ENCODE data around the gene DNAH6.

The DNAH6 gene

DNA sequence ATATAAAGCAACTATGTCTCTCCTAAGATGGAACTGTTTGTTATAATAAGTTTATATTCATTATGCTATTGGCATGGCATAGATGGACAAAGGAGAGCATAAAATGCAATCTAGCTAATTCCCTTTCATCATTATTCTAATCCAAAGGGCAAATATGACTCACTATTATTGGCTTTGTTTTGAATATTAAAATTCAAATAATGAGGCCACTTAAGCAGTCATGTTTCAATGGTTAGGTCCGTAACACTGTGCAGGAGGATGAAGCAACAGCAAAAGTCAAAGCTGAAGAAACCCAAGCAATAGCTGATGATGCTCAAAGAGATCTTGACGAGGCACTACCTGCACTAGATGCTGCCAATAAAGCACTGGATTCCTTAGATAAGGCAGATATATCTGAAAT lies 187.5 kb downstream of the DNAH6 start:
- DNase-seq, result no peak
- WGBS (ENCODE audit: insufficient coverage), result 100% methylated on average over 2 of the region's 2 CpGs
- CTCF ChIA-PET, result interaction anchor here (0.7 to 1.2 kb wide), 2 partner anchors 16 to 18 kb away, joined by 3 read pairs; no protein-coding TSS in a partner anchor
- H3K4me3 ChIP-seq (ENCODE audit: control insufficient read depth in 1 of 7, extremely low read depth in 1 of 7, insufficient read depth in 4 of 7, low read depth in 2 of 7, low read length in 6 of 7), result no peak overlapping the region
- H3K27ac ChIP-seq (ENCODE audit: insufficient read depth in 1 of 2, low read depth in 1 of 2, low read length in 2 of 2, poor library complexity in 1 of 2, severe bottlenecking in 2 of 2), result no peak overlapping the region
- peaks cover 0 to 8% (median 4%) of the 10 kb centered on the region in 5 experiments for H3K9me3 ChIP-seq (ENCODE audit: control extremely low read depth in 1 of 5, control insufficient read depth in 4 of 5, insufficient read depth in 2 of 5, low read depth in 1 of 5, low read length in 4 of 5)
- POLR2A ChIA-PET, result no interaction called here
- no peaks in the 10 kb centered on the region for H3K27me3 ChIP-seq (replicated peaks in 2 of 5; ENCODE audit: control insufficient read depth in 4 of 5, insufficient read depth in 5 of 5, low read length in 4 of 5)
- H3K4me1 ChIP-seq (ENCODE audit: control extremely low read depth in 1 of 4, control insufficient read depth in 4 of 4, insufficient read depth in 4 of 4, low read length in 3 of 4), result no peaks in the 10 kb centered on the region
- no peaks in the 10 kb centered on the region for H3K36me3 ChIP-seq (ENCODE audit: control insufficient read depth in 4 of 4, insufficient read depth in 4 of 4, low read length in 3 of 4)

DNA sequence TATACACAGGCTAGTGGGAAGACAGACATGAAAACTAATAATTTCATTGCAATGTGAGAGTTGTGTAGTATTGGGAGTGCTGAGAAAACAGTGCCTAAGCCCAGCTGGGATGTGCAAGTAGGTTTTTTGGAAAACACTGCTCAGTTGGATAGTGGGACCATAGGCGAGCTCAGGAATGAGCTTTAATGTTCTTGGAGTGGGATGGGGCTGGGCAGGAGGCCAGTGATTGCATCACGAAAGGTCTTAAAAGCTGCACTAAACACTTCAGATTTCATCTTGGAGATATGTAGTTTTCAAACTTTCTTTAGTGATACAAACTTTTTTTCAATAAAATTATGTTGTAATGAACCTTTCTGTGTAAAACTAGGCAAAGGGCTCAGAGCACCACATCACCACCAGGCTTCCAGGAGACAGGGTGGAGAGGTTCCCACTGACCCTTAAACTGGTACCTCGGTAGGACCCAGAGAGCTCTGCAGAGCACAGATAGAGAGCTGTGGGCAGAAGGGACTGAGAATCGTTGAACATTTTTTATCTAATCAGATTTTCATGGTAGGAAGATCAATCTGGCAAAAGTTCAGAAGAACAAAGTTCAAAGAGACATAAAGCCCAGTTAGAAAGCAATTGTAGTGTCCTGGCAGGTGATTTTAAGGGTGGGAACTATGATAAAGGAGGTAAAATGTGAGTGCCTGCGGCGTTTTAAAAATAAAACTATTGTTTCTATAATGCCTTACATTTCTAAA lies 188.4 kb downstream of the DNAH6 start:
- ChIA-PET CTCF (interaction anchor here (1.2 kb wide), 1 partner anchor 16 kb away, joined by 3 read pairs; no protein-coding TSS in a partner anchor), POLR2A (no interaction called here)
- Histone ChIP-seq H3K27ac (ENCODE audit: insufficient read depth in 1 of 2, low read depth in 1 of 2, low read length in 2 of 2, poor library complexity in 1 of 2, severe bottlenecking in 2 of 2) (no peak overlapping the region), H3K36me3 (ENCODE audit: control insufficient read depth in 4 of 4, insufficient read depth in 4 of 4, low read length in 3 of 4) (no peaks in the 10 kb centered on the region), H3K4me1 (ENCODE audit: control extremely low read depth in 1 of 4, control insufficient read depth in 4 of 4, insufficient read depth in 4 of 4, low read length in 3 of 4) (no peaks in the 10 kb centered on the region), H3K4me3 (ENCODE audit: control insufficient read depth in 1 of 7, extremely low read depth in 1 of 7, insufficient read depth in 4 of 7, low read depth in 2 of 7, low read length in 6 of 7) (no peak overlapping the region), H3K9me3 (ENCODE audit: control extremely low read depth in 1 of 5, control insufficient read depth in 4 of 5, insufficient read depth in 2 of 5, low read depth in 1 of 5, low read length in 4 of 5) (peaks cover 0 to 8% (median 4%) of the 10 kb centered on the region in 5 experiments), H3K27me3 (replicated peaks in 2 of 5; ENCODE audit: control insufficient read depth in 4 of 5, insufficient read depth in 5 of 5, low read length in 4 of 5) (no peaks in the 10 kb centered on the region)
- WGBS (ENCODE audit: insufficient coverage), result 100% methylated on average over 3 of the region's 6 CpGs
- DNase-seq, result no peak

GRCh38 chr2:84705858-84706257 lies 189.6 kb downstream of the DNAH6 start:
- Histone ChIP-seq H3K27ac (ENCODE audit: insufficient read depth in 1 of 2, low read depth in 1 of 2, low read length in 2 of 2, poor library complexity in 1 of 2, severe bottlenecking in 2 of 2) (no peak overlapping the region), H3K9me3 (ENCODE audit: control extremely low read depth in 1 of 5, control insufficient read depth in 4 of 5, insufficient read depth in 2 of 5, low read depth in 1 of 5, low read length in 4 of 5) (peaks cover 0 to 6% (median 4%) of the 10 kb centered on the region in 5 experiments), H3K36me3 (ENCODE audit: control insufficient read depth in 4 of 4, insufficient read depth in 4 of 4, low read length in 3 of 4) (no peaks in the 10 kb centered on the region), H3K27me3 (replicated peaks in 2 of 5; ENCODE audit: control insufficient read depth in 4 of 5, insufficient read depth in 5 of 5, low read length in 4 of 5) (no peaks in the 10 kb centered on the region), H3K4me1 (ENCODE audit: control extremely low read depth in 1 of 4, control insufficient read depth in 4 of 4, insufficient read depth in 4 of 4, low read length in 3 of 4) (no peaks in the 10 kb centered on the region), H3K4me3 (ENCODE audit: control insufficient read depth in 1 of 7, extremely low read depth in 1 of 7, insufficient read depth in 4 of 7, low read depth in 2 of 7, low read length in 6 of 7) (no peak overlapping the region)
- no peak for DNase-seq
- ChIA-PET CTCF (interaction anchor here (0.9 kb wide), 1 partner anchor 11 kb away, joined by 3 read pairs; no protein-coding TSS in a partner anchor), POLR2A (no interaction called here)
- WGBS (ENCODE audit: insufficient coverage), result 93% methylated on average over 2 of the region's 2 CpGs

- no peak overlapping the region for H3K27ac ChIP-seq (ENCODE audit: insufficient read depth in 1 of 2, low read depth in 1 of 2, low read length in 2 of 2, poor library complexity in 1 of 2, severe bottlenecking in 2 of 2)
- ChIA-PET CTCF (no interaction called here), POLR2A (no interaction called here)
- no peak overlapping the region for H3K4me3 ChIP-seq (ENCODE audit: control insufficient read depth in 1 of 7, extremely low read depth in 1 of 7, insufficient read depth in 4 of 7, low read depth in 2 of 7, low read length in 6 of 7)
- H3K27me3 ChIP-seq (replicated peaks in 2 of 5; ENCODE audit: control insufficient read depth in 4 of 5, insufficient read depth in 5 of 5, low read length in 4 of 5), result no peaks in the 10 kb centered on the region
- H3K4me1 ChIP-seq (ENCODE audit: control extremely low read depth in 1 of 4, control insufficient read depth in 4 of 4, insufficient read depth in 4 of 4, low read length in 3 of 4), result no peaks in the 10 kb centered on the region
- no peaks in the 10 kb centered on the region for H3K9me3 ChIP-seq (ENCODE audit: control extremely low read depth in 1 of 5, control insufficient read depth in 4 of 5, insufficient read depth in 2 of 5, low read depth in 1 of 5, low read length in 4 of 5)
- H3K36me3 ChIP-seq (ENCODE audit: control insufficient read depth in 4 of 4, insufficient read depth in 4 of 4, low read length in 3 of 4), result no peaks in the 10 kb centered on the region
- DNase-seq, result no peak
Measured at GRCh38 chr2:84708442-84708841, 192.1 kb downstream of the DNAH6 start.

DNA sequence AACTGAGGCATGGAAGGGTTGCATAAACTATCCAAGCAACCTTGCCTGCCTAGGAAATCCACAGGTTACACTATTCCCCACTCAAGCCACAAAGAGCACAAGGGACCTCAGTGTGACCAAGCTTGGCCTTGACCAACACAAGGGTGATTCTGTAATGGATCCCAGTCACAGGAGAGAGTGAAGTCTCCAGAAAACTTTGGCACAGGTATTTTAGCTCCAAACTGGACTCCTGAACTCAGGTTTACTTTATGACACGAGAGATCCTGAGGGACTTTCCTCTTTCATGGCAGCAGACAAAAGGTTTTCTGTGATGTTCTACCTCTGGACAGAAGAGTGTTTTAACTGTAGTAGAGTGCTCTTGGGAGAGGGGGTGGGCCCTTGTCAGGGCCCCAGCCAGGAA lies 195.4 kb downstream of the DNAH6 start:
- H3K4me1 ChIP-seq (ENCODE audit: control extremely low read depth in 1 of 4, control insufficient read depth in 4 of 4, insufficient read depth in 4 of 4, low read length in 3 of 4), result peaks cover 0 to 2% (median under 1%) of the 10 kb centered on the region in 4 experiments
- 100% methylated on average over 1 of the region's 1 CpG for WGBS (ENCODE audit: insufficient coverage)
- DNase-seq, result no peak
- H3K4me3 ChIP-seq (ENCODE audit: control insufficient read depth in 1 of 7, extremely low read depth in 1 of 7, insufficient read depth in 4 of 7, low read depth in 2 of 7, low read length in 6 of 7), result no peak overlapping the region
- POLR2A ChIA-PET, result no interaction called here
- CTCF ChIA-PET, result no interaction called here
- no peak overlapping the region for H3K27ac ChIP-seq (ENCODE audit: insufficient read depth in 1 of 2, low read depth in 1 of 2, low read length in 2 of 2, poor library complexity in 1 of 2, severe bottlenecking in 2 of 2)
- no peaks in the 10 kb centered on the region for H3K27me3 ChIP-seq (replicated peaks in 2 of 5; ENCODE audit: control insufficient read depth in 4 of 5, insufficient read depth in 5 of 5, low read length in 4 of 5)
- H3K36me3 ChIP-seq (ENCODE audit: control insufficient read depth in 4 of 4, insufficient read depth in 4 of 4, low read length in 3 of 4), result no peaks in the 10 kb centered on the region
- no peaks in the 10 kb centered on the region for H3K9me3 ChIP-seq (ENCODE audit: control extremely low read depth in 1 of 5, control insufficient read depth in 4 of 5, insufficient read depth in 2 of 5, low read depth in 1 of 5, low read length in 4 of 5)

DNA sequence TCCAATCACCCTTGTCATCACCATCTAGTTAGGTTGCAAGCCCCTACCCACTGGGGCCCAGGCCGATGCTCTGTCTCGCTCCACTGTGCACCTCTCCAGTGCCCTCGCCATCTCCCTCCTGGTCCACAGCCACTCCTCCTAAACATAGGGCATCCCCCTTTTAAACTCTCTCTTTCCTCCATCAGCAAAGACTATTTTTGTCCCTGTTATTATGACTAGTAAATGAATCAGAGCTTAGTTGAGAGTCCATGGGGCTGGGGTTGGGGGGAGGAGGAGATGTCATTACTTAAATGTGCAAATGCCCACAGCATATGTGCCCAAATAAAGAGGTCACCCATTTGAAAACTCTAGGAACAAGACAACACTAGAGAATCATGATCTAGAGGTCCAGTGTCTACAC lies 197.1 kb downstream of the DNAH6 start:
- H3K4me3 ChIP-seq (ENCODE audit: control insufficient read depth in 1 of 7, extremely low read depth in 1 of 7, insufficient read depth in 4 of 7, low read depth in 2 of 7, low read length in 6 of 7), result no peak overlapping the region
- H3K27ac ChIP-seq (ENCODE audit: insufficient read depth in 1 of 2, low read depth in 1 of 2, low read length in 2 of 2, poor library complexity in 1 of 2, severe bottlenecking in 2 of 2), result no peak overlapping the region
- no peaks in the 10 kb centered on the region for H3K9me3 ChIP-seq (ENCODE audit: control extremely low read depth in 1 of 5, control insufficient read depth in 4 of 5, insufficient read depth in 2 of 5, low read depth in 1 of 5, low read length in 4 of 5)
- ChIA-PET POLR2A (no interaction called here), CTCF (interaction anchor here (1.2 kb wide), 1 partner anchor 19 kb away, joined by 3 read pairs; no protein-coding TSS in a partner anchor)
- no peaks in the 10 kb centered on the region for H3K27me3 ChIP-seq (replicated peaks in 2 of 5; ENCODE audit: control insufficient read depth in 4 of 5, insufficient read depth in 5 of 5, low read length in 4 of 5)
- DNase-seq, result no peak
- H3K36me3 ChIP-seq (ENCODE audit: control insufficient read depth in 4 of 4, insufficient read depth in 4 of 4, low read length in 3 of 4), result no peaks in the 10 kb centered on the region
- 100% methylated on average over 3 of the region's 3 CpGs for WGBS (ENCODE audit: insufficient coverage)
- H3K4me1 ChIP-seq (ENCODE audit: control extremely low read depth in 1 of 4, control insufficient read depth in 4 of 4, insufficient read depth in 4 of 4, low read length in 3 of 4), result peaks cover 0 to 12% (median 3%) of the 10 kb centered on the region in 4 experiments

GRCh38 chr2:84716564-84716963 lies 200.3 kb downstream of the DNAH6 start:
- 33% methylated on average over 2 of the region's 2 CpGs for WGBS (ENCODE audit: insufficient coverage)
- H3K4me3 ChIP-seq (ENCODE audit: control insufficient read depth in 1 of 7, extremely low read depth in 1 of 7, insufficient read depth in 4 of 7, low read depth in 2 of 7, low read length in 6 of 7), result no peak overlapping the region

More at GRCh38 chr2:84716564-84716963, 200.3 kb downstream of the DNAH6 start:
- CTCF ChIA-PET, result interaction anchor here (1.0 kb wide), 1 partner anchor 11 kb away, joined by 3 read pairs; no protein-coding TSS in a partner anchor
- H3K36me3 ChIP-seq (ENCODE audit: control insufficient read depth in 4 of 4, insufficient read depth in 4 of 4, low read length in 3 of 4), result no peaks in the 10 kb centered on the region
- POLR2A ChIA-PET, result interaction anchor here (0.6 kb wide), 1 partner anchor 149 kb away, joined by 3 read pairs; no protein-coding TSS in a partner anchor
- peaks cover 0 to 12% (median 3%) of the 10 kb centered on the region in 4 experiments for H3K4me1 ChIP-seq (ENCODE audit: control extremely low read depth in 1 of 4, control insufficient read depth in 4 of 4, insufficient read depth in 4 of 4, low read length in 3 of 4)
- H3K9me3 ChIP-seq (ENCODE audit: control extremely low read depth in 1 of 5, control insufficient read depth in 4 of 5, insufficient read depth in 2 of 5, low read depth in 1 of 5, low read length in 4 of 5), result no peaks in the 10 kb centered on the region
- no peaks in the 10 kb centered on the region for H3K27me3 ChIP-seq (replicated peaks in 2 of 5; ENCODE audit: control insufficient read depth in 4 of 5, insufficient read depth in 5 of 5, low read length in 4 of 5)
- H3K27ac ChIP-seq (ENCODE audit: insufficient read depth in 1 of 2, low read depth in 1 of 2, low read length in 2 of 2, poor library complexity in 1 of 2, severe bottlenecking in 2 of 2), result no peak overlapping the region
- DNase-seq, result peak in 2 of 3 donors; percentile 2 to 3

Data from common myeloid progenitor, CD34-positive (primary cell).